Limb (tissue), 2 donors: Measurements from ENCODE around the gene FCN2.

Source experiments
- DNase-seq, 2 donors: peaks; one replicate each; pipeline ENCODE4 v3.0.0-alpha.2; 2016; ENCODE audit errors: extremely low spot score in 2 of 2

The FCN2 gene

GRCh38 chr9:134887686-134888602, 7.3 kb downstream of the FCN2 start:
- DNase-seq, result no peak

- no peak for DNase-seq
Measured at GRCh38 chr9:134888603-134889190, 8.1 kb downstream of the FCN2 start.

- DNase-seq, result no peak
Measured at GRCh38 chr9:134889386-134890154, 9.0 kb downstream of the FCN2 start.

- no peak for DNase-seq
Measured at GRCh38 chr9:134890155-134890495, 9.5 kb downstream of the FCN2 start.

GRCh38 chr9:134891053-134891452, 10.4 kb downstream of the FCN2 start:
- DNase-seq, result no peak

- no peak for DNase-seq
Measured at GRCh38 chr9:134891713-134892112, 11.1 kb downstream of the FCN2 start.

GRCh38 chr9:134892221-134892620, 11.6 kb downstream of the FCN2 start:
- no peak for DNase-seq

- DNase-seq, result peak in 1 of 2 donors; percentile 13
Measured at GRCh38 chr9:134892820-134893420, 12.3 kb downstream of the FCN2 start.

GRCh38 chr9:134894136-134894860, 13.7 kb downstream of the FCN2 start:
- no peak for DNase-seq

GRCh38 chr9:134895097-134895496, 14.5 kb downstream of the FCN2 start:
- DNase-seq, result no peak

- DNase-seq, result no peak
Measured at GRCh38 chr9:134895567-134895907, 14.9 kb downstream of the FCN2 start.

- peak; percentile 51 to 63 for DNase-seq
Measured at GRCh38 chr9:134895908-134896833, 15.6 kb downstream of the FCN2 start.

- no peak for DNase-seq
Measured at GRCh38 chr9:134896834-134897583, 16.4 kb downstream of the FCN2 start.

GRCh38 chr9:134897584-134898170, 17.1 kb downstream of the FCN2 start:
- DNase-seq, result no peak

- DNase-seq, result no peak
Measured at GRCh38 chr9:134898319-134898718, 17.7 kb downstream of the FCN2 start.

GRCh38 chr9:134899168-134899567, 18.6 kb downstream of the FCN2 start:
- DNase-seq, result no peak

- DNase-seq, result no peak
Measured at GRCh38 chr9:134899818-134900217, 19.2 kb downstream of the FCN2 start.

GRCh38 chr9:134902936-134903335, 22.3 kb downstream of the FCN2 start:
- DNase-seq, result no peak
